GM12878 (cell line): Measurements from ENCODE around the gene VRK3. TPM values are rescaled to one million over a fixed set of nuclear protein-coding genes. Genes with fewer than 3 reads are reported as not detected.
A peak's percentile ranks its signal among the peaks of the same experiment; 100 is the strongest.

Experiments used
- ATAC-seq: fragments of 200-7000 bp; cut with Tn5 transposase; 3 replicates; pipeline ENCODE4 v1.9.1; 2020; ENCODE audit warnings: mild to moderate bottlenecking, moderate library complexity
- BruUV-seq: library from RNA; stranded (reverse); fragments of 400-500 nt; replicated peaks from 2 replicates; lab custom pipeline; 2021; lab: Mats Ljungman, UMichigan
- CTCF ChIA-PET: fragments of 300-600 bp; sonication (Branson Sonifier 250); formaldehyde crosslinking; extraction: SDS; loops from one replicate; lab custom pipeline; 2021; ENCODE audit warnings: inconsistent platforms; lab: Yijun Ruan, JAX
- POLR2A ChIA-PET: fragments of 350-600 bp; formaldehyde crosslinking; extraction: SDS; loops from one replicate; lab custom pipeline; 2021; ENCODE audit warnings: inconsistent platforms; lab: Charles Lee
- RAD21 ChIA-PET: fragments of 300-600 bp; sonication (Branson Sonifier 250); formaldehyde crosslinking; loops from one replicate; lab custom pipeline; 2023; ENCODE audit warnings: antibody characterized with exemption; ENCODE audit not compliant: unreplicated experiment; lab: Charles Lee
- SMC1A ChIA-PET: fragments of 300-600 bp; sonication (Branson Sonifier 250); formaldehyde crosslinking; loops from one replicate; lab custom pipeline; 2023; ENCODE audit not compliant: unreplicated experiment, uncharacterized antibody; lab: Charles Lee
- DNase-seq: peaks from one replicate; pipeline ENCODE4 v3.0.0-alpha.2; 2011; ENCODE audit warnings: low read depth, low spot score
- FAIRE-seq: peaks from 3 replicates; lab custom pipeline; 2011; peaks lifted over from hg19 to GRCh38; lab: Jason Lieb, UNC
- H2AFZ ChIP-seq: 2 replicates; pipeline ENCODE4 v1.6.0; 2011; ENCODE audit warnings: low read depth, low read length, control low read depth; ENCODE audit not compliant: control insufficient read depth
- H3K27ac ChIP-seq: 2 replicates; pipeline ENCODE4 v1.5.1; 2011; ENCODE audit warnings: control low read depth; ENCODE audit not compliant: control insufficient read depth, insufficient read depth
- H3K27me3 ChIP-seq, 2 experiments: replicated peaks in 1 of 2; 2 replicates each; pipeline versions ENCODE4 v1.6.0 to v1.6.1; 2011; ENCODE audit warnings: low read length in 1 of 2; ENCODE audit not compliant: control insufficient read depth in 2 of 2, insufficient read depth in 2 of 2
- H3K36me3 ChIP-seq, 2 experiments: 2 replicates each; pipeline ENCODE4 v1.5.1; 2011; ENCODE audit warnings: low read length in 1 of 2; ENCODE audit not compliant: control insufficient read depth in 2 of 2, insufficient read depth in 2 of 2
- H3K4me1 ChIP-seq: 2 replicates; pipeline ENCODE4 v1.6.1; 2011; ENCODE audit warnings: mild to moderate bottlenecking, low read length, moderate library complexity, mixed read lengths; ENCODE audit not compliant: control insufficient read depth, insufficient read depth
- H3K4me2 ChIP-seq: 2 replicates; pipeline ENCODE4 v1.6.0; 2011; ENCODE audit warnings: control low read depth; ENCODE audit not compliant: control insufficient read depth, insufficient read depth
- H3K4me3 ChIP-seq: fragments of 200-600 bp; sonication (generic); 2 replicates; pipeline ENCODE4 v1.5.1; 2016
- H3K79me2 ChIP-seq: 2 replicates; pipeline ENCODE4 v1.6.0; 2011; ENCODE audit warnings: low read length; ENCODE audit not compliant: control insufficient read depth, insufficient read depth
- H3K9ac ChIP-seq: 2 replicates; pipeline ENCODE4 v1.8.0; 2011; ENCODE audit warnings: low read length, control low read depth, mixed read lengths; ENCODE audit not compliant: control insufficient read depth, insufficient read depth
- H3K9me3 ChIP-seq: replicated peaks from 3 replicates; pipeline ENCODE4 v1.5.1; 2011; ENCODE audit warnings: mild to moderate bottlenecking, low read length; ENCODE audit not compliant: control insufficient read depth, insufficient read depth
- H4K20me1 ChIP-seq: 2 replicates; pipeline ENCODE4 v1.6.0; 2011; ENCODE audit not compliant: control insufficient read depth, insufficient read depth
- BACH1 ChIP-seq: fragments of 450-650 bp; IDR thresholded peaks from 2 replicates; pipeline ENCODE4 v1.6.1; 2017; ENCODE audit warnings: mild to moderate bottlenecking, borderline replicate concordance
- IKZF2 ChIP-seq, 2 experiments: fragments of 450-650 bp; IDR thresholded peaks; 2 replicates each; pipeline ENCODE4 v1.6.1; 2017; ENCODE audit warnings: mild to moderate bottlenecking in 2 of 2, moderate library complexity in 2 of 2
- MEF2B ChIP-seq: fragments of 450-650 bp; IDR thresholded peaks from 2 replicates; pipeline ENCODE4 v1.6.1; 2018; ENCODE audit warnings: mild to moderate bottlenecking, moderate library complexity; ENCODE audit not compliant: partially characterized antibody, poor library complexity, severe bottlenecking
- POLR2A ChIP-seq: IDR thresholded peaks from 2 replicates; pipeline ENCODE4 v1.6.1; 2011; ENCODE audit warnings: low read depth, mild to moderate bottlenecking, low read length
- POLR2AphosphoS5 ChIP-seq: IDR thresholded peaks from 2 replicates; pipeline ENCODE4 v1.6.1; 2011; ENCODE audit warnings: mild to moderate bottlenecking, low read length, inconsistent platforms
- WRNIP1 ChIP-seq: IDR thresholded peaks from 2 replicates; pipeline ENCODE4 v1.6.1; 2011; ENCODE audit warnings: low read depth, low read length, improper control_type of control experiment, borderline replicate concordance
- WGBS: methylation state at CpG from one replicate; pipeline ENCODE4 v1.1.6; 2016; ENCODE audit warnings: low lambda C conversion rate; ENCODE audit not compliant: insufficient replicate concordance, insufficient coverage; ENCODE audit errors: missing lambda C conversion rate; 5-methylcytosine and 5-hydroxymethylcytosine counted together
- in situ Hi-C: fragments of 300-500 bp; cut with MboI; formaldehyde crosslinking; loops from 9 replicates; pipeline ENCODE4 v1.14.3; 2018; ENCODE audit warnings: mixed read lengths
- intact Hi-C: fragments of 100-400 bp; cut with micrococcal nuclease; formaldehyde crosslinking; loops from one replicate; pipeline ENCODE4 v1.14.2; 2022; ENCODE audit not compliant: unreplicated experiment
- polyA plus RNA-seq, 11 experiments: library from polyadenylated mRNA; depleted of rRNA in 4 of 11; unstranded in 6 of 11; stranded (reverse) in 5 of 11; fragments of >200 nt; fragmentation: Nextera tagmentation in 4 of 11; fragmentation: Illumina TruSeq in 1 of 11; extraction: Ambion mirVana in 4 of 11; extraction: Trizol in 1 of 11; gene quantifications; 1 replicate in 1 of 11; 2 replicates in 10 of 11; pipeline versions ENCODE4 v1.2.1 to v1.2.3, GENCODE V29; 2011 to 2016; ENCODE audit warnings: inconsistent platforms in 2 of 11, missing spikeins in 2 of 11, low read depth in 1 of 11
- total RNA-seq, 4 experiments: library from RNA; depleted of rRNA in 3 of 4; stranded (reverse); fragments of >200 nt in 3 of 4; fragmentation: Illumina TruSeq in 1 of 4; extraction: Trizol in 1 of 4; gene quantifications; 2 replicates each; pipeline versions ENCODE4 v1.2.1 to v1.2.3, GENCODE V29; 2013 to 2021
- TF ChIP-seq, protein P1 (sequence below): fragments of 450-650 bp; formaldehyde crosslinking; IDR thresholded peaks from 2 replicates; pipeline ENCODE4 v1.5.0; 2022; ENCODE audit warnings: mild to moderate bottlenecking, missing genetic modification characterization
- TF ChIP-seq, protein P2 (sequence below): IDR thresholded peaks from 2 replicates; pipeline ENCODE4 v1.6.1; 2012; ENCODE audit warnings: low read length, inconsistent platforms
- TF ChIP-seq, protein P3 (sequence below): IDR thresholded peaks from 2 replicates; pipeline ENCODE4 v1.6.1; 2011; ENCODE audit warnings: borderline replicate concordance, low read depth, mild to moderate bottlenecking, moderate library complexity, low read length; ENCODE audit not compliant: insufficient read depth, poor library complexity, severe bottlenecking

VRK3 gene
- total and polyA plus RNA-seq, 10 of the 15 experiments (the other 5 are each of a cell fraction or from before 2014, with no cell fraction given) = 17.3 to 61.9 (median 35.5) TPM

DNA sequence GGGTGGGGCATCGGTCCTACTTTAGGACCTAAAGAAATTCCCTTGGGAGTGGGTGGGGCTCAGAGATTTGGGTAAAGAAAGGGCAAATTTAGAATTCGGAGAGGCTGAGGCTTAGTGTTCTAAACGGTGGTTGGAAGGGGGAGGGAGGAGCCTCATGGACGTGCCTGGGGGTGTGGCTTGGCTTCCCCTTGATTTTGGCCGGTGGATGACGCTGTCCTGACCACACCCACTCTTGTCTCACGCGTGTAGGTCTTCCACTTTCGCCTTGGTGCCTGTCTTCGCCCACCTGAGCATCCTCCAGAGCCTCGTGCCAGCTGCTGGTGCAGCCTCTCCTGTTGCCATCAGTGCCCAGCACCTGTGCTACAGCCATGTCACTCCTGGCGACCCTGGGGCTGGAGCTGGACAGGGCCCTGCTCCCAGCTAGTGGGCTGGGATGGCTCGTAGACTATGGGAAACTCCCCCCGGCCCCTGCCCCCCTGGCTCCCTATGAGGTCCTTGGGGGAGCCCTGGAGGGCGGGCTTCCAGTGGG, 94.6 kb downstream of the VRK3 start:
- no peaks in the 10 kb centered on the region for H4K20me1 ChIP-seq
- no peak overlapping the region for H2AFZ ChIP-seq
- no peaks in the 10 kb centered on the region for H3K27me3 ChIP-seq
- 45% methylated on average over 15 of the region's 15 CpGs for WGBS
- no peak for DNase-seq
- H3K9ac ChIP-seq = no peak overlapping the region
- FAIRE-seq = no peak
- in situ Hi-C loops (loop anchor here (10.0 kb wide), 1 partner anchor 204 kb away; no protein-coding TSS in a partner anchor), intact Hi-C loops (no loop called here)
- H3K4me1 ChIP-seq = peaks cover 15% of the 10 kb centered on the region
- H3K36me3 ChIP-seq = peaks cover 9 to 17% of the 10 kb centered on the region in 2 experiments; a peak in 3 of 4 replicates
- ATAC-seq = no peak
- H3K4me3 ChIP-seq = peak overlapping the region; percentile 92
- H3K27ac ChIP-seq = no peak overlapping the region; the same call in 1 of the 2 replicates
- ChIA-PET RAD21 (interaction anchor here (1.0 to 5.0 kb wide), 6 partner anchors 19 to 61 kb away, joined by 3 to 66 read pairs (median 11); partner anchors contain the start of genes AKT1S1, IL4I1 and TBC1D17), POLR2A (interaction anchor here (1.1 to 5.8 kb wide), 8 partner anchors 13 to 290 kb away, joined by 3 to 113 read pairs (median 20); partner anchors contain the start of genes AKT1S1, AP2A1, IL4I1 and RRAS), SMC1A (interaction anchor here (0.8 to 4.8 kb wide), 3 partner anchors 18 to 65 kb away, joined by 3 to 48 read pairs (median 9); no protein-coding TSS in a partner anchor), CTCF (interaction anchor here (1.1 to 2.2 kb wide), 5 partner anchors 33 to 63 kb away, joined by 3 to 7 read pairs (median 4); partner anchors contain the start of genes IL4I1 and PNKP)
- BruUV-seq = no TSS peak
- peaks cover 60% of the 10 kb centered on the region for H3K79me2 ChIP-seq
- TF ChIP-seq POLR2A (peak; percentile 82), BACH1 (peak; percentile 18; the same call in 1 of the 2 replicates), WRNIP1 (no peak), MEF2B (peak; percentile 40), IKZF2 (IDR thresholded peaks at IDR 0.05) (0 out of 4 replicates have a peak, but pooled peaks of 1 of the 2 experiments have one; percentile 20), POLR2AphosphoS5 (peak; percentile 35; the same call in 1 of the 2 replicates)
- TF ChIP-seq, protein P1, sequence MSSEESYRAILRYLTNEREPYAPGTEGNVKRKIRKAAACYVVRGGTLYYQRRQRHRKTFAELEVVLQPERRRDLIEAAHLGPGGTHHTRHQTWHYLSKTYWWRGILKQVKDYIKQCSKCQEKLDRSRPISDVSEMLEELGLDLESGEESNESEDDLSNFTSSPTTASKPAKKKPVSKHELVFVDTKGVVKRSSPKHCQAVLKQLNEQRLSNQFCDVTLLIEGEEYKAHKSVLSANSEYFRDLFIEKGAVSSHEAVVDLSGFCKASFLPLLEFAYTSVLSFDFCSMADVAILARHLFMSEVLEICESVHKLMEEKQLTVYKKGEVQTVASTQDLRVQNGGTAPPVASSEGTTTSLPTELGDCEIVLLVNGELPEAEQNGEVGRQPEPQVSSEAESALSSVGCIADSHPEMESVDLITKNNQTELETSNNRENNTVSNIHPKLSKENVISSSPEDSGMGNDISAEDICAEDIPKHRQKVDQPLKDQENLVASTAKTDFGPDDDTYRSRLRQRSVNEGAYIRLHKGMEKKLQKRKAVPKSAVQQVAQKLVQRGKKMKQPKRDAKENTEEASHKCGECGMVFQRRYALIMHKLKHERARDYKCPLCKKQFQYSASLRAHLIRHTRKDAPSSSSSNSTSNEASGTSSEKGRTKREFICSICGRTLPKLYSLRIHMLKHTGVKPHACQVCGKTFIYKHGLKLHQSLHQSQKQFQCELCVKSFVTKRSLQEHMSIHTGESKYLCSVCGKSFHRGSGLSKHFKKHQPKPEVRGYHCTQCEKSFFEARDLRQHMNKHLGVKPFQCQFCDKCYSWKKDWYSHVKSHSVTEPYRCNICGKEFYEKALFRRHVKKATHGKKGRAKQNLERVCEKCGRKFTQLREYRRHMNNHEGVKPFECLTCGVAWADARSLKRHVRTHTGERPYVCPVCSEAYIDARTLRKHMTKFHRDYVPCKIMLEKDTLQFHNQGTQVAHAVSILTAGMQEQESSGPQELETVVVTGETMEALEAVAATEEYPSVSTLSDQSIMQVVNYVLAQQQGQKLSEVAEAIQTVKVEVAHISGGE (CRISPR knock-in tag) = no peak
- TF ChIP-seq, protein P2, sequence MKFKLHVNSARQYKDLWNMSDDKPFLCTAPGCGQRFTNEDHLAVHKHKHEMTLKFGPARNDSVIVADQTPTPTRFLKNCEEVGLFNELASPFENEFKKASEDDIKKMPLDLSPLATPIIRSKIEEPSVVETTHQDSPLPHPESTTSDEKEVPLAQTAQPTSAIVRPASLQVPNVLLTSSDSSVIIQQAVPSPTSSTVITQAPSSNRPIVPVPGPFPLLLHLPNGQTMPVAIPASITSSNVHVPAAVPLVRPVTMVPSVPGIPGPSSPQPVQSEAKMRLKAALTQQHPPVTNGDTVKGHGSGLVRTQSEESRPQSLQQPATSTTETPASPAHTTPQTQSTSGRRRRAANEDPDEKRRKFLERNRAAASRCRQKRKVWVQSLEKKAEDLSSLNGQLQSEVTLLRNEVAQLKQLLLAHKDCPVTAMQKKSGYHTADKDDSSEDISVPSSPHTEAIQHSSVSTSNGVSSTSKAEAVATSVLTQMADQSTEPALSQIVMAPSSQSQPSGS = no peak
- TF ChIP-seq, protein P3, sequence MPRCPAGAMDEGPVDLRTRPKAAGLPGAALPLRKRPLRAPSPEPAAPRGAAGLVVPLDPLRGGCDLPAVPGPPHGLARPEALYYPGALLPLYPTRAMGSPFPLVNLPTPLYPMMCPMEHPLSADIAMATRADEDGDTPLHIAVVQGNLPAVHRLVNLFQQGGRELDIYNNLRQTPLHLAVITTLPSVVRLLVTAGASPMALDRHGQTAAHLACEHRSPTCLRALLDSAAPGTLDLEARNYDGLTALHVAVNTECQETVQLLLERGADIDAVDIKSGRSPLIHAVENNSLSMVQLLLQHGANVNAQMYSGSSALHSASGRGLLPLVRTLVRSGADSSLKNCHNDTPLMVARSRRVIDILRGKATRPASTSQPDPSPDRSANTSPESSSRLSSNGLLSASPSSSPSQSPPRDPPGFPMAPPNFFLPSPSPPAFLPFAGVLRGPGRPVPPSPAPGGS = no peak
- no peaks in the 10 kb centered on the region for H3K9me3 ChIP-seq
- peak overlapping the region; percentile 40 for H3K4me2 ChIP-seq
